ENCODE results near the gene USP22.

USP22 gene

DNA sequence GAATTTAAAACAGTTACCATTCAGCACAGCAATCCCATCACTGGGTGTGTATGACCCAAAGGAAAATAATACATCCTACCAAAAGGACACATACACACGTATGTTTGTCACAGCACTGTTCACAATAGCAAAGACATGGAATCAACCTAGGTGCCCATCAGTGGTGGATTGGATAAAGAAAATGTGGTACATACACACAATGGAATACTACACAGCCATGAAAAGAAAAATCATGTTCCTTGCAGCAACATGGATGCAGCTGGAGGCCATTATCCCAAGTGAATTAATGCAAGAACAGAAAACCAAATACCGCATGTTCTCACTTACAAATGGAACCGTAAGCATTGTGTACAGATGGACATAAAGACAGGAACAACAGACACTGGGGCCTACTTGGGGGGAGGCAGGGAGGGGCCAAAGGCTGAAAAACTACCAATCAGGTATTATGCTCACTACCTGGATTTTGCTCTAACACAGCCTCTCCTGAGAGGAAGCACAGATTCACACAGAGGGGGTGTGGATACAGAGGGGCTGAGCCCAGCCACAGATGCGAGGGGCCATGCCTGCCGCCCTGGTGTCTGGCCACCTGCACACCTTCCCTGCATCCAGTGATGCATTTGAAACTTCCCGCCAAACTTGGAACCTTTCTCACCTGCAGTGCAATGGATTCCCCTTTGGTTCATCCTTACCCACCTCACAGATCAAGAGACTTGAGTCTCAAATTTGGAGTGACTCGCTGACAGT, 55.9 kb downstream of the USP22 start:
- DNase-seq = no peak

DNA sequence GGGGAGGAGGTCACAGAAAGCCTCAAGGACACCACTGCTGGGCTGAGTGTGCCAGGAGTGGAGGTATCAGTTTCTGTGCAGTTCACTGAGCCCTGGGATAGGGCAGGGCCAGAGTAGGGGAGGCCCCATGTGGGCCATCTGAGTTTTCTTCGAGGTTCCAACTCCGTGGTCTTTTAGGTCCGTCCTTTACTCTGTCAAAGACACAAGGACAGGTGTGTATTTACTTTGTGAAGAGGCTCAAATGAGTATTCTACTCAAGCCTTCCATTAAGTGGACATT, 59.5 kb downstream of the USP22 start:
- DNase-seq = no peak

DNA sequence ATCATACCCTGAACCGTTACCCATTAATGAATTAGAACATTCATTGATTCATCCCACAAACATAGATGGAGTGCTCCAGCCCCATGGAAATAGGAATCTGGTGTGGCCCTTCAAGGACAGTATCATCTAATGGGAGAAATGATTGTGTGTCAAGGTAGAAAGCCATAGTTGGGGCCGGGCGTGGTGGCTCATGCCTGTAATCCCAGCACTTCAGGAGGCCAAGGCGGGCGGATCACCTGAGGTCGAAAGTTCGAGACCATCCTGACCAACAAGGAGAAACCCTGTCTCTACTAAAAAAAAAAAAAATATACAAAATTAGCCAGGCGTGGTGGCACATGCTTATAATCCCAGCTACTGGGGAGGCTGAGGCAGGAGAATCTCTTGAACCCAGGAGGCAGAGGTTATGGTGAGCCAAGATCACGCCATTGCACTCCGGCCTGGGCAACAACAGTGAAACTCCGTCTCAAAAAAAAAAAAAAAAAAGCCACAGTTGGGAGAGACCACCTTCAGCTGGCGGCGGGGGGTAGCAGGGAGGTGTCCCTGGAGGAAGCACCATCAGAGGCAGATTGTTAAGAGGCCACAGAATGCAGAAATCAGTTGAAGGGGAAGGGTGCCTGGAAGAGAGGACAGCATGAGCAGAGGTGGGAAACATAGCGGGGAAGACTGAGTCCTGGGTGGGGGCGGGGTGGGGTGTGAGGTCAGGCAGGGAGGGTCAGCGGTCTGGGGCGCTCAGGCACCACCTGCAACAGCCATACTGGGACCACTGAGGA, 60.0 kb downstream of the USP22 start:
- no peak for DNase-seq

DNA sequence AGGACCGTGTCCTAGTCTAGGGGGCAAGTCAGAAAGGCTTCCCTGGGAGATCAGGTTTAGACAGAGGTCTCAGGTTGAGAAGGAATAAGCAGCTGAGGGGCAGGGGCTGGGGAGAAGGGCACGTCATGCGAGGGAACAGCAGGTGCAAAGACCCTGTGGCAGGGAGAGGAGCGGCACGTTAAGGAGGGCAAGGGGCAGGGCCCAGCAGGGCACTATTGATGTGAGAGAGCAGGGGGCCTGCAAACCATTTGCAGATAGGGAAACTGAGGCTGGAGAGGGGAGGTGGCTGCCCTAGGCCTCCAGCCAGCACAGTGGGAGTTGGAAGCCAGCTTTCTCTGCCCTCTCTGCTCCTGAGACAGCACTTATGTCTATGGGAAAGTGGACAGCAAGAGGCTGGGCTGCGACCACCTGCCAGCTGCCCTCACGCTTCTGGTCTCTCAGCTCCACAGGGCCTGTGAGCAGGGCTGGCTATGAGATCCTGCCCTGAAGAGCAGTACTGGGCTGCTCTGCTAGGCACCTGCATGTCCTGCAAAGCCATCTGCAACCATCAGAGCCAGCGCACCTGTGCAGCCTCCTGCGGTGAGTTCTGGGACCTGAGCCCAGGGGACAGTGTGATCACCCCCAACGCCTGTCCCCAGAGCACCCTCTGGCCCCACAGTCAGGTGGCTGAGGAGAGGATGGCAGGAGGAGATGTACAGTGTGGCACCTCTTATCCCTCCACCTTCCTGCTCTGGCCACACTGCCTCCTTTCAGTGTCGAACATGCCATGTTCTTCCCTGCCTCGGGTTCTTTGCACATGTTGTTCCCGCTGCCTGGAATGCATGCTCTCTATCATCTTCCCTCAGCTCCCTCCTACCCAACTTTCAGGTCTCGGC, 61.5 kb downstream of the USP22 start:
- DNase-seq = no peak

DNA sequence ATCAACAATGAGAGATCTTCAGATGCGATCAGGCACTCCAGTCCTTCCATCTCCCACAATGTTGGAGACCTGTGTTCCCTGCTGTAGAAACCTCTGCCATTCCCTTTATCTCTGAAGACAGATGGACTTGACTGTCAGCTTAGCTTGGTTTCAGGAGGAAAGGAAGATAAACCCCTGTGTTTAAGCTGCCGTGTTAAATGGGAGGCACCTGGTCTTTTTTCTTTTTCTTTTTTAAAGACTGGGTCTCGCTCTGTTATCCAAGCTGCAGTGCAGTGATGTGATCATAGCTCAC, 63.1 kb downstream of the USP22 start:
- DNase-seq = no peak

DNA sequence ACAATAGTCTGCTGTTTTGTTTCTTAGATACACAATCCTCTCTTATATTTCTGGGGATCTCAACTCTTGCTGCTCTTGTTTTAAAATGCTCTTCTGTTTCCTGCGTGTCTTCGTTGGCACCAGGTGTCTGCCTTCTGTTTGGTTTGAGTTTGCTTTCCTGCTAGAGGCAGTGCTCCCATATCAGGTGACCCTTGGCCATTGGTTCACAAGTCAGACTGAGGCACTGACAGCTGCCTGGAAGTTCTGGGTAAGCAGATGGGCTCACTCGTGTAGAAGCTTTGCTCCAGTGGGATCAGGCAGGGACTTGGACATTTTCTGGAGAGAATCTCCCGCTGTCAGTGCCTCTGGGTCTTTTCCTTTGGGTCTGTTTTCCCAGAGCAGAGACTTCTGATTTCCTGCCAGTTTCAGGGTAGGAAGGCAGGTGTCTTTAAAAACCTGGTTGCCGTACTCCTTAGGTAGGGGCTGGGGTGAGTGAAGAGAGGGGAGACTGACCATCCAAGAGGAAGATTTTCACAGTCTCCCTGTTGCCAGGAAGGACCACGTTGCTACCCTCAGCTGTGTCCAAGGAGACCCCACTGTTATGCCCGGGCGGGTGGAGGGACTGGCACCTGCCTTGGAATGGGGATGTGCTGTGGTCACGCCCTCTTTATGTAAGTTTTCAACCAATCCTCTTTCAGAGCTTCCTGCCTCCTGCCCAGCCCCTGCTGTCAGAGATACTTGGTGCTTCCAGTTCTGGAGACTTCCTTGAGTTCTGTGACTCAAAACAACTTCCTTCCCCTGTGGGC, 63.6 kb downstream of the USP22 start:
- DNase-seq = peak; percentile 28

DNA sequence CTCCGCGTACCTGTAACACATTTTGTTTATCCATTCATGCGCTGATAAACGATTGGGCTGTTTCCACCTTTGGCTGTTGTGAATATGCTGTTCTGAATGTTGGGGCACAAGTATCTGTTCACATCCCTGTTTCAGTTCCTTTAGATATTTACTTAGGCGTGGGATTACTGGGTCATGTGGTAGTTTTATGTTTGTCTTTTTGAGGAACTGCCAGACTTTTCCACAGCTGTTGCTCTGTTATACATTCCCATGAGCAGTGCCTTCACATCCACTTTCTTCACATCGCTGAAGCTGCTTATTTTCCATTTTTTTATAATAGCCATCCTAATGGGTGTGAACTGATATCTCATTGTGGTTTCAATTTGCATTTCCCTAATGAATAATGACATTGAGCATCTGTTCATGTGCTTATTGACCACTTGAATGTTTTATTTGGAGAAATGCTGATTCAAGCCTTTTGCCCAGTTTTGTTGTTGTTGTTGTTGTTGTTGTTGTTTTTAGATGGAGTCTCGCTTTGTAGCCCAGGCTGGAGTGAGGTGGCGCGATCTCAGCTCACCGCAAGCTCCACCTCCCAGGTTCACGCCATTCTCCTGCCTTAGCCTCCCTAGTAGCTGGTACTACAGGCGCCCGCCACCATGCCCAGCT, 65.1 kb downstream of the USP22 start:
- DNase-seq = peak; percentile 80

DNA sequence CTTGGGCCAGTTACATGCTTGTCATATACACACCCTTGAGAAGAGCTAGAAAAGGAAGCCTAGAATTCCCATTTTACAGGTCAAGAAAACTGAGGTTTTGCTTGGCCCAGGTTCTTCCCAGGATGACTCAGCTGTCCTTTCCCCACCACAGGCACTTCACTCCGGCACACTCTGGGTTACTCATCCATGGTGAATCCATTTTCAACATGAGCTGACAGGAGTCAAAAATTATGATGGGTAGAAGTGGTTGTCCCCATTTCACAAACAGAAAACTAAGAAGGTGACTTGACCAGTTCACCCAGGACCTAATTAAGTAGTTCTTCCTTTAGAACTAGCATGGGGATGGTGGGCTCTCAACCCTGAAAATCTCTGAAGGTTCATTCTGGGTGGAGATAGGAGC, 67.2 kb downstream of the USP22 start:
- DNase-seq = peak; percentile 5

DNA sequence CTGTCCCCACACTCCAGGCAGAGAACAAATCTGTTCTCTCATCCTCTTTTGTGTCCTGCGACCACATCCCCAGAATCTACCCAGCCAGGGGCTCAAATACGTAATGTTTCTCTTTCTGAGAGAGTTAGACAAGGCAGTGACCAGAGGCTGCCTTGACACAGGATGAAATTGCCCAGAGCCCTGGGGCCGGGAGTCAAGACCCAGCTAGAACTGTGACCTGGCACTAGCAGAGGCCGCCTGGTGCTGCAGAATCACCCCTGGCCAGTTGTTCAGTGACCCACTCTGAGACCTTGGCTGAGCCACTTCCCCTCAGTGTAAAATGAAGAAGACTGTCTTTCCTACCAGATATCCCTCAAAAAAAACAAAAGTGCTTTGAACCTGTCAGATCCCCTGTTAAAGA, 72.5 kb downstream of the USP22 start:
- no peak for DNase-seq

DNA sequence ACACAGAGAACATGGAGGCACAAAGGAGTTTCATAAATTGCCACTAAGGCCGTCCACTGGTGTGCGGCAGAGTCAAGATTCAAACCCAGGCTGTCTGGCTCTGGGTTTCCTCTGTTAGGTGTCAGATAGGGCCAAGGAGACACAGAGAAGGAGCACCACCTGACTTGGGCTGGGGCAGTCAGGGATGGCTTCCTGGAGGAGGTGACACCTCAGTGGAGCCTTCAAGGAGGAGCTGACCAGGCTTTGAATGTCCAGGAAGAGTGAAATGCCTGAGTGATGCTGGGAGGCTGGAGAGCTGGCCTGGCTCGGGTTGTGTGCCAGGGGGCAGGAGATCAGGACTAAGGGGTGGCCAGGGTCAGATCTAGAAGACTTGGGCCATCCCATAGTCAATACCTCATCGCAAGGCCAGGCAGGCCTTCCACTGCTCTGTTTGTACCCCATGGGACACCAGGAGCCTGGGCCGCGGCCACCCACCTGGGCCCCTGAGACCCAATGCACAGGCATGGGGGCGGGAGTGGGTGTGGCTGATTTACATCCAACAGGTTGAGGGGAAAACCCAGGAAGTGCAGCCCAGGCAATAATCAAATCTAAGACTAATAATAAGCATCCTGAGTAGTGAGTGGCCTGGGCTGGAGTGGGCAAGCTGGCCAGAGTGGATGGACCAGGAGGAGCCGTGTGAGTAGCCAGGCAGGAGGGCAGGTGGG, 73.7 kb downstream of the USP22 start:
- DNase-seq = no peak

DNA sequence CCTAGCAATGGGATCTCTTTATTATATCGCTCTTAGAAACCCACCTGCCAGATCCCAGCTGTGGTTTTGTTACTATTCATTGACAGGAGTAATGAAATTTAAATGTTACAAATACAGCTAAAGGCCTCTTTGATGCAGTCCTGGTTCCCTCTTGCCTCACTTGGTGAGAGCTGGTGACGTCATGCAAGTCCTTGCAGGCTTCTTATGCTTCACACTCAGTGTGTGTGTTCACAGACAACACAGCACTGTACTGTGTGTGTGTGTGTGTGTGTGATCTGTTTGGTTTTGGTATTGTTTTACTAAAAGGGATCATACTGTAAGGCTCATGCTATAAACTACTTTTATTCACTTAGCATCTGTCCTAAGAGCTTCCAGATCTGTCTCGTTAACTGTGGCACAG, 75.0 kb downstream of the USP22 start:
- DNase-seq = no peak

DNA sequence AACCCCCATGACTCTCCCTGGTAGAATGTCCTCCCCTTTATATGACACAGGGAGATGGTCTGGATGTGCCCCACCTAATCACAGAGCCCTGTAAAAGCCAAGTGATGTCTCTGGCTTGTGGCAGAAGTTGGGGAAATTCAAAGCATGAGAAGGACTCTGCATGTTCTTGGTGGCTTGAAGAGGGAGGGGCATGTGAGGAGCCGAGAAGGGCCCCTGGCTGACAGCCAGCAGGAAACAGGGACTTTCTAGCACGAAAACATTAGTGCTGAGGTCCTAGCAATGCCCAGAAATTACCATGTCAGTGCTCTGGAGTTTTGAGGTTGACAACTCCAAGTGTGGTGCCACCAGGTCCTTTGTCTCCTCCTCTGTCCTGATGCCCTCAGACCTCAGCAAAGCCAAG, 75.9 kb downstream of the USP22 start:
- DNase-seq = no peak

DNA sequence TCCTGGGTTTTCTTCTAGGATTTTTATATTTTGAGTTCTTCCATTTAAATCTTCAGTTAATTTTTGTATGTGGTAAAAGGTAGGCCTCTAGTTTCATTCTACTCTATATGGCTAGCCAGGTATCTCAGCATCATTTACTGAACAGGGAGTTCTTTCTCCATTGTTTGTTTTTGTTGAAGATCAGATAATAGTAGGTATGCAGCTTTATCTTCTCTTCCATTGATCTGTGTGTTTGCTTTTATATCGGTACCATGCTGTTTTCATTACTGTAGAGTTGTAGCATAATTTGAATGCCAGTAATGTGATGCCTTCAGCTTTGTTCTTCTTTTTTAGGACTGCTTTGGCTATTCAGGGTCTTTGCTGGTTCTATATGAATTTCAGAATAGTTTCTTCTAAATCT, 77.3 kb downstream of the USP22 start:
- no peak for DNase-seq

DNA sequence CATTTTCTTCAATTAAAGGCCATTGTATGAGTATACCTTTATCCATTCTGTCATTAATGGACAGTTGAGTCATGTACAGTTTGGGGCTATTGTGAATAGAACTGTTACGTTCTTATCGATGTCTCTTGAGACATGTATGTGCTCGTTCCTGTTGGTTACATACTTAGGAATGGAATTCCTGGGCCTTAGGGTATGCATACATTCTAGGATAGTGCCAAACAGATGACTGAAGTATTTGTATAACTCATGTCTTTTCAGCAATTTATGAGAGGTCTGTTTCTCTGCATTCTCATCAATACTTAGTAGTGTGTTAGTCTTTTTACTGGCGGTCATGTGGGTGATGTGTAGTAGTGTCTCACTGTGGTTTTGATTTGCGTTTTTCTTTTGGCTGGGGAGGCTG, 81.2 kb downstream of the USP22 start:
- no peak for DNase-seq

DNA sequence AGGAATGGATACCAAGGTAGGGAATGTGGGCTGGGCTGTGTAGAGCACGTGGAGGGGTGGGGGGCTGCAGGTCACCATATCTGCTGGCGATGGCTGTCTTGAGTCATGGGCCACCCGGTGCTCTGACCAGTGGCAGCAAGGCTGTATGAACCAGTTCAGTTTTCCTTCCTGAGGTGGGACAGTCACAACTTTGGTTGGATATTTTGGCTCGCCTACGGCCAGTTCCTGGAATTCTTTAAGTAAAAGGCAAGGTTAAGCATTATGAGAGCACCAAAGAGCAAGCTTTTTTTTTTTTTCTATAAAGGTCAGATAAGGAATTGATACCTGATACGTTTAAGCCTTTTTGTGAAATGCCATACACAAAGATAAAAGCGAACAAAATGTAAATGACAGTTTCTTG, 81.9 kb downstream of the USP22 start:
- DNase-seq = no peak

DNA sequence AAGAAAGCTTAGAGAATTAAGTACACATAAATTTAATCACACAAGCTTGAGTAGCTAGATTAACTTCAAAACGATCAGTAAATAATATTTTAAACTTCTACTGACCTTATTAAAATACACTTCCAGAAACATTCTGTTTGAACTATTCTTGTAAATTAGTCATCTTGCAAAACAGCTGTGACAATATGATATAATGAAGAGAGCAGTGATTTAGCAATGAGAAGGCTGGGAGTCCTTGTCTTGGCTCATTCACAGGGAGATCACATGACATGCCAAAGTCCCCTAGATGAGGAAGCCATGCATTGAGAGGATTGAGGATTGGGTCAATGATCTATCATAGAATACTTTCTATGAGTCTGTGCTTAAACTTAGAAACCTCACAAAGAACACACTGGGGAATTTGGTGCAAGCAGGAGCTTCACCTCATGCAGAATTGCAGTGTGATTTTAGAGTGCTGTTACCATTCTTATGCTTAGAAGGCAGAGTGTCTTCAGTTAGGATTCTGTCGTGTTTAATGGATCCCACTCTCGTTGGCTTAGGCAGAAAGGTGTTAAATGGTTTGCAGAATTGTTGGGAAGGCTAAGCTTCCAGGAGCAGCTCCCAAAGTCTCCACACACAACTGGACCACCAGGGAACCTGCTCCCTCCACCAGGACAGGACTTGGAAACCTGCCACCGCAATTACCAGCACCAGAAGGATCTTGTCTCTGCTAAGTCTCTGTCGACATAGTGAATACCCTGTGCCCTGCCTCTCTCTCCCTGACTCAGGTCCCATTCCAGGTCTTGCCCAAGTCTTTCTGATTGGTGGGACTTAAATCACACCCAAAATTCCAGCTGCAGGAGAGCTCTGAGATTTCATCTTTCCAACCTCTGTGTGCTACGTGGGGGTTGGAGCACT, 87.1 kb downstream of the USP22 start:
- peak; percentile 89 for DNase-seq

DNA sequence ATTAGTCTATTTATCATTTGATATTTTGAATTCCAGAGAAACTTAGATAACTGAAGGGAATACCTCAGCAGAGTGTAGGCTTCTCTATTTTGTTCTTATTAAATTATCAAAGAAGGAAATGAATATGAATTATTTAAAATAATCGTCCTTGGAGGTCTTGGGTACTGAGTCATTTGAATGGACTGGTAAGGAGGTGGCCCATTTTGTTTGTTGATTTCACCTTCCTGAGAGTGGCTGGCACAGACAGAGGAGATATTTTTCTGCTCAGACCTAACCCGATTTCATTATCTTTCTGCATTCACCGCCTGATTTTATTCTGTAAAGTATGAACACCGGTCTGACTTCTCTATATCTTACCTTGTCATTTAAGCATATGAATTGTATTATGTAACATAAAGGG, 88.0 kb downstream of the USP22 start:
- peak; percentile 35 for DNase-seq

DNA sequence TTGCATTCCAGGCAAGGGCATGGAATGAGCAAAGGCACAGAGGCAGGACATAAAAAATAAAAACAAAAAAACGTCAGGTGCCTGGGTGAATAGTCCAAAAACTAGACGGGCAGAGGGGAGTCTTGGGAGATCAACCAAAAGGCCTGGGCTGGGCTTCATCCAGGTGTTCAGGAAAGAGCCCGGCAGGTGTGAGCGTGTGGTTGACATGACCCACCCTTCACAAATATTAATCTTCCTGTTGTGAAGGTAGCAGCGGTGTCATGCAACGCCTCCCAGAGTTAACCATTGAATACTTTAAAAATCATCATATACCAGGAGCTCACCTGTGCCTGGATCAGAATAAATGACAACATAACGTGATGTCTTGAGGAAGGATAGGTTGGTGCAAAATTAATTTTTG, 90.6 kb downstream of the USP22 start:
- no peak for DNase-seq

Measured in inflammatory macrophage treated with lipopolysaccharide for 4 hours (primary cell).